ENCODE measurements around the gene UQCRH. TPM values are rescaled to one million over a fixed set of nuclear protein-coding genes. Genes with fewer than 3 reads are reported as not detected.

UQCRH gene
- polyA plus RNA-seq, 1 of the 3 experiments (the other 2 are of a cell fraction): 971 TPM

- TF ChIP-seq REST (IDR thresholded peaks at IDR 0.05; ENCODE audit: low read depth, low read length): no peak
- no peak for TF ChIP-seq FOXM1 (IDR thresholded peaks at IDR 0.05; ENCODE audit: low read depth)
- TF ChIP-seq CHD2 (IDR thresholded peaks at IDR 0.05; ENCODE audit: low read length, partially characterized antibody): no peak
- no peak for TF ChIP-seq TEAD4 (IDR thresholded peaks at IDR 0.05; ENCODE audit: borderline replicate concordance, insufficient read depth)
- no peak for TF ChIP-seq GATA2 (CRISPR knock-in tag; IDR thresholded peaks at IDR 0.05)
- no peak for TF ChIP-seq ZBTB33 (IDR thresholded peaks at IDR 0.05; ENCODE audit: borderline replicate concordance, low read depth)
- TF ChIP-seq FOSL2 (IDR thresholded peaks at IDR 0.05; ENCODE audit: borderline replicate concordance, low read depth): no peak
- no peak; the same call in 1 of the 2 replicates for TF ChIP-seq SIN3A (IDR thresholded peaks at IDR 0.05; ENCODE audit: borderline replicate concordance, low read depth, low read length)
- TF ChIP-seq NRF1 (IDR thresholded peaks at IDR 0.05; ENCODE audit: low read depth, low read length): no peak
- no peak for TF ChIP-seq MAX (IDR thresholded peaks at IDR 0.05; ENCODE audit: low read depth)
- TF ChIP-seq FOXJ3 (CRISPR knock-in tag; IDR thresholded peaks at IDR 0.05): no peak
- H4K20me1 ChIP-seq (ENCODE audit: insufficient read depth): peaks cover 39% of the 10 kb centered on the region
- CTCF ChIA-PET: interaction anchor here (0.6 to 3.5 kb wide), 11 partner anchors 12 to 259 kb away, joined by 3 to 22 read pairs (median 3); partner anchors contain the start of gene NSUN4
Observed at GRCh38 chr1:46303872-46304326, 401 bp downstream of the UQCRH start.

More at GRCh38 chr1:46303872-46304326, 401 bp downstream of the UQCRH start:
- Histone ChIP-seq H3F3A (replicated peaks; ENCODE audit: insufficient read depth) (peaks cover 10% of the 10 kb centered on the region), H3K27me3 (ENCODE audit: insufficient read depth) (no peaks in the 10 kb centered on the region), H3K79me2 (ENCODE audit: insufficient read depth) (peaks cover 95% of the 10 kb centered on the region), H3K4me2 (peak overlapping the region; percentile 95), H3K9me2 (no peaks in the 10 kb centered on the region), H3K9ac (peak overlapping the region; percentile 98), H3K27ac (ENCODE audit: low read depth in 2 of 2, low read length in 1 of 2) (peak overlapping the region; percentile 93), H3K36me3 (replicated peaks in 1 of 2; ENCODE audit: control insufficient read depth in 1 of 2, insufficient read depth in 2 of 2, low read length in 1 of 2) (peaks cover 4 to 19% of the 10 kb centered on the region in 2 experiments), H3K9me3 (no peaks in the 10 kb centered on the region), H3K4me1 (ENCODE audit: control insufficient read depth in 1 of 2, insufficient read depth in 2 of 2, low read depth in 1 of 2, low read length in 1 of 2) (peaks cover 13 to 18% of the 10 kb centered on the region in 2 experiments), H2AFZ (ENCODE audit: low read depth) (peak overlapping the region; percentile 36), H3K4me3 (ENCODE audit: low read depth in 2 of 2, low read length in 1 of 2) (peak overlapping the region; percentile 66 to 89)
- WGBS (ENCODE audit: low lambda C conversion rate): under 1% methylated on average over 14 of the region's 14 CpGs
- no peak for DNase-seq
- POLR2A ChIA-PET: interaction anchor here (1.4 to 2.5 kb wide), 3 partner anchors 37 to 57 kb away, joined by 5 to 17 read pairs (median 6); partner anchors contain the start of genes NSUN4 and RAD54L

All from SK-N-SH (cell line).